Measurements from ENCODE around the gene PPP6R2.
A peak's percentile ranks its signal among the peaks of the same experiment; 100 is the strongest.

Gene PPP6R2

DNA sequence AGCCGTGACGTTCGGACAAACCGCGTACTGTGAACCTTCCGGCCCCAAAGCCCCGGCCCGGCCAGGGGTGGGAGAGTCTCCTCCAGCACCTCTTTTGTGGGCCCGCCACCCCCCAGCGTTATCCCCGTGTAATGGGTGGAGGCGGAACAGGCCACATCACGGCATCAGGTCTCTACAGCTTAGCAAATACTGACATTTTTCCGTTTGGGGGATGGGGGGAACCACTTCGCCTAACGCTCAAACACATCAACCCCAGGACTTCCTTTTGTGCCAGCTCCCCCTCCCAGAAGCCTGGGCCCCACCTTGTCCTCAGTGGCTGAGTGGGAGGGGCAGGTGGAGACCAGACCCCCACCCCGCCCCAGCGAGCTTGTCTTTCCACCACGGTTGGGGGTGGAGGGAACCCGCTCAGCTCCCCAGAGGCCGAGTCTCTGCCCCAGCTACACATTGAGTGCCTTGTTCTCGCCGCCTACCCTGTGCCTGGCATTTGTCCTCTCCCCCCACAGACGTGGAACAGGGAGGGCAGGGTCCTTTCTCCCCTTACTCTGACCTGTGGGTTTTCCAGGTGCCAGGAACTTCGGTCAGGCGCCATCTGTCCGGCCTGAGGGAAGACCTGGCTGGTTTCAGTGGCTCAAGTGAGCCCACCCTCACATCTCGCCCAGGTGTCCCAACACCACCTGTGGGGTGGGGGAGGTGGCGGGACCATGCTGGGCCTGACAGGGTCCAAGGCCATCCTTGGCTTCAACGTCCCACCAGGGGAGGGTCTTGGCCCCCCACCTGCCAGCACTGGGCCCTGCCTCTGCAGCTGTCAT, 102.1 kb downstream of the PPP6R2 start:
- peak in 1 of 2 donors; percentile 13 for DNase-seq (ENCODE audit: low read depth in 2 of 2)

DNA sequence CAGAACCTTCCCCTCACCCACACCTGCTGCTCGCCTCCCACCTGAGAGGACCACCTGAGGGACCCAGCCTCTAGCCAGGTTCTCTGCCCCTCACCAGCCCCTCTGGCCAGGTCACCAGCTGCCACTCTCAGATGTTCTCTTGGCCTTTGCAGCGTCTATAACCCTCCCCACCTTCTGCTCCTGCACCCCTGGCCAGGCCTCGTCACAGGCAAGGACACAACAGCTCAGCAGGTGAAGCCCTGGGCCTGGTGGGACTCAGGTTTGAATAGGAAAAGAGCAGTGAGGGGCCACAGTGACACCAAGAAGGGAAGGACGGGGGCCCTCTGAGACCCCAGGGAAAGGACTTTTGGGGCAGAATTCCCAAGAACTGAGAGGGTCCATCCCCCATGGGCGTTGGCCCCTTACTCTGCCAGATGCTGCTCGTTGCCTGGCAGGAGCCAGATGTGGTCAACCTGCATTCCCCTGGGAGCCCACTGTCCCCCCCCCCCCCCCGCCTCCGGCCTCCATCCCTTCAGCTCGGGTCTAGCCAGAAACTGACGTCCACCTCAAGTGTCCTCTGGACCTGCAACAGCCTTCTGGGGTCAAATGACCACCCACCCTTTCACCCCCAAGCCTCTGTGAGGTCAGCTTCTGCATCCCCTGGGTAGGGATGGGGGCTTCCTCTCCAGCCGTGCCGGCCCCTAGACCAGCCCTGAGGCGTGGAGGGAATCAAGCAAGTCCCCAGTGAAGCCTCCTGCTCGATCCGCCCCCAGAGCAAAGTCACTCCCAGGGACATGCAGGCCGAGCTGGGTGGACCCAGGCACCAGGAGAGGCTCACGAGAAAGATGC, 103.0 kb downstream of the PPP6R2 start:
- DNase-seq (ENCODE audit: low read depth in 2 of 2), result no peak

DNA sequence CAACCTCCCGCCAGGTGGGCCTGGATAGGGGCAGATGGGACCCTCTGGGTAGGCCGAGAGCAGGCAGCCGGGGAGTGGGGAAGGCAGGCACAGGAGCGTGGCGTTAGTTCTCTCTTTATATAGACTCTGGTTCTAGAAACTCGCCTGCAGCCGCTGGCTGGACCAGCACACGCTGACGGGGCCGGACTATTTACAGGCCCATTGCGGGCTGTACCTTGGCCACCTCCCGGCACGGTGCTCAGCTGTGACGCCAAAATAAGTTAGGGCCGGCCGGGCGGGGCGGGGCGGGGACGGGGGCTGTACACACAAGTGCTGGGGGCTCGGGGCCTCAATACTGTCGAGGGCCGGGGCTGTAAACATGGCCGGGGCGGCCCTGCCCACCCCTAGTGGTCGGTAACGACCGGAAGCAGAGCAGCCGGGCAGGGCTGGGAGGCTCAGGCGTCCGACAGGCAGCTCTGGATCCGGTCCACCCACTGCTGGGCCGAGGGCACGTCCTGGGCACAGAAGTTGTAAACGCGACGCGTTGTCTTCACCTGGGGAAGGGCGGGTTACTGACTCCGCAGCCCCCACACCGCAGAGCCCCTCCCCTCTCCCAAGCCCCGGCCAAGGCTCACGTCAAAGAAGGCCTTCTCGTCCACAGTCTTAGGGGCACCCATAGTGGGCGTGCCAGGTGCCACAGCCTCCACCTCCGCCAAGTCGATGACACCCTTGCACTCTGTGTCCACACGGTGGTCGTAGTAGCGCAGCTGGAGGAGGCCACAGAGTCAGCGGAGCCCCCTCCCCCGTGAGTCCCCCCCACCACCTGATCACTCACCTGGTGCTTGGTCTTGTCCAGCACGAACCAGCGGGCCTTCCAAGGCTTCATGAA, 103.8 kb downstream of the PPP6R2 start:
- DNase-seq (ENCODE audit: low read depth in 2 of 2), result no peak

DNA sequence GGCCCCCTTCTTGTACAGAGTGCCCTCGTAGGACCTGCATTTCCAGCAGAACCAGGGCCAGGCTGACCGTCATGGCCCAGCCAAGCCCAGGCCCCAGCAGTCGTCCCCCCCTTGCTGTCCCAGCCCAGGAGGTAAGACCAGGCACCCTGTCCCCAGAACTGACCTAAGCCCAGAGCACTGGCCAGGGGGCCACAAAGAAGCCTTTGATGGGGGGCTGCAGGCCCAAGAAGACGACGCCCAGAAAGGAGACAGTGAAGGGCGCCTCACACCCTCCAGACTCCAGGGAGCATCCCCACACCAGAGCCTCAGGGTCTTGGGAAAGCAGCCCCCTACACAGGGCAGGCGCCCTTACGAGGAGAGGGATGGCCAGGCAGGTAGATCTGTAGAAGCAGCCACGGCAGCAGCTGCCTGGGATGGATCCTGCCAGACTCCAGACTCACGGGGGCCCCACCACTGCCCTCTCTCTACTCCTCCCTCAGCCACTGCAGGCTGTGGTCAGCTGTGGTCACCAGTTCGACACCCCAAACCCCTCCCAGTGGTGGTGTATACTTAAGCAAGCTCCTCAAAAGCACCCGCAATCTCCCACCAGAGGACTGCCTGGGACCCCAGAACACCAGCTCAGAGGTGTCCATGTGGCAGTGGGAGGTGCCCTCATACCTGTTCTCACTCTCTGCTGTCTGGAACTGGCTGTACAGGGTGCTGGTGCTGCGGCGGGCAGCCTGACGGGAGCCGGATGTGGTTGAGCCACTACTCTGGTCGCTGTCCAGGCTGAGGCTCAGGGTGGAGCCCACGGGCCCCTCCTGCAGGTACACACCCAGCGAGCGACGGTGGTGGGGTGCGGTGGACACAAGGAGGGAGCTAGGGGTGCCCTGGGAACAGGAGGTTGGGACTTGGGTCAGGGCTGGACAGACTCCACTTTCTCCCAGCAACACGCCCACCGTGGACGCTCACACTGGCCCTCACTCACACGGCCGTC, 104.7 kb downstream of the PPP6R2 start:
- DNase-seq (ENCODE audit: low read depth in 2 of 2), result no peak

DNA sequence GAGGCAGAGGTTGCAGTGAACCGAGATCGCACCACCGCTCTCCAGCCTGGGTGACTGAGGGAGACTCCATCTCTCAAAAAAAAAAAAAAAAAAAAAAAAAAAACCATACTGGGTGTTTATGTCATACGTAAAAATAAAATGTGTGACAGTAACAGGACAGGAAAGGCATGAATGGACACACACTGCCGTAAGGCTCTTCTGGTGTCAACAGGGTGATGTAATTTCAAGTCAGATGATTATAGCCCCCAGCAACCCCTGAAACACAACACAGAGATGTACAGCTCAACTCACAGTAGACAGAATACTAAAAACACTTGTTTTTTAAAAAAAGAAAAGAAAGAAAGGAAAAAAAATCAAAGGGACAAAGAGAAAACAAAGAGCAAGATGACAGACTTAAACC, 109.5 kb downstream of the PPP6R2 start:
- DNase-seq (ENCODE audit: low read depth in 2 of 2), result no peak

DNA sequence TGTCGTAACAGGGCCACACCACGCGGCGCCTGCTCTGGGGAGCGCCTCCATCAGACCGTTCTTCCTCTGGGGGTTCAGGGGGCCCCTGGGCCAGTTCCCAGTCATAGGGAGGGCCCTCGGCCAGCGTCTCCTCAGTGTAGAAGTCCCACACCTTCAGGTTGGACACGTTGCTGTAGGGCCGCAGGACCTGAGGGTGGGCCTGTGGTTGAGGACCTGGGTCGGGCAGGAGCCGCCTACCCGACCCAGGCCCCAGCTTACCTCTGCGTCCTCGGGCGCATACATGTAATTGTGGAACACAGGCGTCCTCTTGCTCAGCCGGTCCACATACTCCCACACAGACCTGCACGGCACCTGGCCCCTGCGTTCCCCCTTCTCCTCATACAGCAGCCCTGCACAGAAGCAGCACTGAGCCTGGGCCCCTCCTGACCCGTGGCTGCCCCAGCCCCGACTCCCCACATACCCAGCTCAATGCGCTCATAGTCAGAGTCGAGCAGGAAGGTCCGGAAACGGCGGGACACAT, 111.5 kb downstream of the PPP6R2 start:
- DNase-seq (ENCODE audit: low read depth in 2 of 2), result no peak

DNA sequence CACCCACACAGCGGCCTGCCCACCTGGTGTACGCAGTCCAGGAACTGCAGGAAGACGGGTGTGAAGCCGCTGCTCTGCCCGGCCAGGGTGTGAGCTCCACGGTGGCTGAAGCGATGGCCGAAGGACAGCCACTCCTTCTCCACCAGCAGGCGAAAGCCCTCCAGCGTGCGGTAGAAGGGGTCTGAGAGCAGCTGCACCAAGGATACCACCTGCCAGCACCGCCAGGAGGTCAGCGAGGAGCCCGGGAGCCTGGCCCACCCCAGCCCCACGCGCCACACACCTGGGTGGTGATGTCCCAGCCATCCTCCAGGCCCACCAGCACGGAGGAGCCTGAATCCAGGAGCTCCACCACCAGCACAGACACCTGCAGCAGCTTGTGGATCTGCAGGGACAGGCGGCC, 112.1 kb downstream of the PPP6R2 start:
- no peak for DNase-seq (ENCODE audit: low read depth in 2 of 2)

DNA sequence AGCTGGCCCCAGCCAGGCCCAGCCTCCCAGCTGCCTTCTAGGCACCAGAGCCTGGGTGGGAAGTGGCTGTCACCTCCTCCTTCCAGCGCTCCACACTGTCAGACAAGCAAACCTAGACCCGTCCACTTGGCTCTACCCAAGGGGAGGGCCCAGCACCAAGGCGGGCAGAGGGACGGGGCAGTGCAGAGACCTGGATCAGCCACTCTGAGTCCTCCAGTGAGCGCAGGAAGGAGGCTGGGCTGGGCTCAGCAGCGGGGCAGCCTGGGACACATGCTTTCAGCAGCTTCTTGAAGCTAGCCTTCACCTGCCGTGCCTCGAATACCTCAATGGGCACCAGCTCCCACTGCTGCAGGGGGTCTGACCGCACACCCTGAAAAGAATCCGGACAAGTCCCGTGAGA, 112.9 kb downstream of the PPP6R2 start:
- DNase-seq (ENCODE audit: low read depth in 2 of 2), result no peak

DNA sequence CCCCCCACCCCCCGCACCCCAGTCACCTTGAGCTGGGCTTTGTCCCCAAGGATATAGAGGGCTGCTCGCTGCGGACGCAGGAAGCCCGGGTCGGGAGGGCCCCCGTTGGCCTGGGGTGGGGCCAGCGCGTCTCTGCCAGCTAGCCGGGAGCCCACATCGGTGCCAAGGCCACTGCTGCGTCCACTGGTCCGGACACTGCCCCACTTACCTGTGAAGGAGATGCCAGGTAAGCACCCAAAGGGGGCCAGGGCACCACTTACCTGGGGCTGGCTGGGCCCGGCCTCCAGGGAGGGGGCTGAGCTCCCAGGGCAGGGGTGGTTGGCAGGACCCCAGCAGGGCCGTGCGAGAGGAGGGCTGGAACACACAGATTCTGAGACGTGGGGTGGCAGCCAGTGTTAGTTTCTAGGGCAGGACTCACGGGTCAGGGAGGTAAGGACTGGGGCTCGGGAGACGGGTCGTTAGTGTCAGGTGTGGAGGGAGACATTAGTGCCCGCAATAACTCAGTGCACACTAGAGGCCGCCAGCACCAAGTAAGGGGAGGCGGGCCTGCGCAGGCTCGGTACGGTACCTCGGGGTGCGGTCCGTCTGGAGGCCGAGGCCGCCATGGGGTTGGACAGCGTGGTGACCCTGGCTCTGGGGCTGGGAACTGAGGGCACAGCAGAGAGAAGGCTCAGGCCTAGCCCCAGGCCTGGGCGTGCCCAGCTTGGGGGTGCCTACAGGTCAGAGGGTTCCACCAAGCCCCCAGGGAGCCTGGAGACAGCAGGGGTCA, 113.5 kb downstream of the PPP6R2 start:
- DNase-seq (ENCODE audit: low read depth in 2 of 2), result no peak

DNA sequence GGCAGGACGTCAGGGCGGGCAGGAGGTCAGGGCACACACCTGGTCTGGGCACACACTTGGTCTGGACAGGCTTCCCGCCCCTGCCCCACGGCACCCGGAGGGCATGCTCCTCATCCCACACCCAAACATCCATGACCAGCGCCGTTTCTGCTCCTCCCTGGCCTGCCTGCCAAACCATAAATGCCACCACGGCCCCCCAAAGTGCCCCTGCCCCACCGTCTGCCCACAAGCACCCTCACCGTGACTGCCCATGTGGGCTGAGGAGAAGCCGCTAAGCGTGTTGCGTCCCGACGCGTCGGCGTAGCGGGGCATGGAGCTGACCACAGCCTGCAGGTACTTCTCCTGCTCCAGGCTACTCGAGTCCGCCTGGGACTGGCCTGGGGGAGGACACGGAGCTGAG, 115.9 kb downstream of the PPP6R2 start:
- DNase-seq (ENCODE audit: low read depth in 2 of 2), result no peak

DNA sequence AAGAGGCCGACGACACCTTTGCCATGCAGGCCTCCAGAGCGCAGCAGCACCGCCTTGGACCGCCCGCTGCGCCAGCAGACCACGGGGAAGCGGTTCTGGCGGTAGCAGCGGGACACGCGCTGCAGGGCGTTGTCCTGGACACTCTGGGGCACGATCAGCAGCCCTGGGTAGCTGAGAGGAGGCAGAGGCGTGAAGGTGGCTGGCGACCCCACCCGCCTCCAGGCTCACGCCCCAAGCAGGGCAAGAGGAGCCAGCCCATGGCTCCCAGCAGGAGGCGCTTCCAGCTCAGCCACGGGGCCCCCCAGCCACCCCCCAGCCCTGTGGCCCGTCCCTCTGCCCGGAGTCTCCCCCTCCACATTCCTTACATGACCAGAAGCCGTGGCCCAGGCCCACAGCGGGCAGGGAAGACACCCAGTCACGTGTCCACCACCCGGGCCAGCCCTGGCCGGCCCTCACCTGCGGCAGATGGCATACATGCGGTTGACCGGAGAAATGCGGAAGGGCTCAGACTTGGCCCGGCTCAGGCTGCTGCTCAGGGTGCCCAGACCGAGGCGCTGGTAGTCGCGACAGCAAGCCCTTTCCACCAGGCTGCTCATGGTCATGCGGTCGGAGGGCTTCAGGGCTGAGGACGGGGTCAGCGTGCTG, 116.5 kb downstream of the PPP6R2 start:
- DNase-seq (ENCODE audit: low read depth in 2 of 2), result no peak

DNA sequence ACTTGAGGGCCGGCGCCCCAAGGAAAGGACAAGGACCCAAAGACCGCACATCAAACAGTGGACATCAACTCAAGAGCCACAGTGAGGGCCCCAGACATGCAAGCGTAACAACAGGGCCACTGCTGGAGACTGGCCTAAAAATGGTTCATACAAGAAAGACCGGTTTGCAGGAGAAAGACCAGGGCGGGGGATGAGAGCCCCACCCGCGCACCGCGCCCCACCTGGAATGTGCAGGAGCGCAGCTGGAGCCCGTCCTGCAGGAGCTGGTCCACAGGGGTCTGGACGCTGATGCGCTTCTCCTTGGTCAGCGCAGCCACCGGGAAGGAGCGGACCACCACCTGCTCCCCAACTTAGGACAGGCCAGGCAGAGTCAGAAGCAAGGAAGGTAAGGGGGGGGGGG, 117.8 kb downstream of the PPP6R2 start:
- no peak for DNase-seq (ENCODE audit: low read depth in 2 of 2)

DNA sequence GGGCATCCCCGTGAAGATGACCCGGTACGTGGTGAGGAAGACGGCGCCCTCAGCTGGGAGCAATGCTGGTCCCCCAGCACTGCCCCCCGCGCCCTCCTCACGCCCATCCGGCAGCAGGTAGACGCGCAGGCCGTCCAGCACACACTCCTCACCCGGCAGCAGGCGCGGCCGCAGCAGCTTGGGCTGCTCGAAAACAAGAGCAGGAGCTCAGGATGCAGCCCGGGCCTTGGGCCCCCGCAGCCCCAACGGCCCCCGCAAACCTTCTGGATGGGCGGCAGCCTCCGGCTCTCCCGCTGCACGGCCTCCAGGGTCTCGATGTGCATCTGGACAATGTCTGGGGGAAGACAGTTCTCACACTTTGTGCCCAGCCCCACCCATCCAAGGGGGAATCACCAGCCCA, 118.4 kb downstream of the PPP6R2 start:
- no peak for DNase-seq (ENCODE audit: low read depth in 2 of 2)

DNA sequence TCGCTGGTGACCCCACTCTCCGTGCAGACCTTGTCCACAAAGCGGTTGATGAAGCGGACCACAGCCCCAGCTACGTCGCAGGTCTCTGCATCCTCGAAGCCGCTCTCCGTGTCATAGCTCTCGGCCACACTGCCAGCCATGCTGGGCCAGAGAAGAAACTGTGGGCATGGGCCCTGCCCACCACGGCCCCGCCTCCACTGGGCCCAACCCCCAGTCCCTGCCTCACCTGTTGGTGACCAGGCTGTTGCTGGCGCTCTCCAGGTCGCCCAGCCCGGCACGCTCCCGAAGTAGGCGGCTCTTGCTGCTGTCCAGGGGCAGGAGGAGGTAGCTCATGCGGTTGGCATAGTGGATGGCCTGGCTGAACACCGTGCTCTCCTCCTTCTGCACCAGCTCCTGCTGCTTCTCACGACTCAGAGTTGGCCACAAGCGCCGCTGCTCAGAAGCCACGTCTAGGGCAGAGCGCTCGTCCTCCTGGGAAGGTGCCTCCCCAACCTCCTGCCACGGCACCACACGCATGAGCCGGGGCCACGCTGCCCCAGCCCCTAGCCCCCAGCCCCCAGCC, 118.9 kb downstream of the PPP6R2 start:
- DNase-seq (ENCODE audit: low read depth in 2 of 2), result no peak

DNA sequence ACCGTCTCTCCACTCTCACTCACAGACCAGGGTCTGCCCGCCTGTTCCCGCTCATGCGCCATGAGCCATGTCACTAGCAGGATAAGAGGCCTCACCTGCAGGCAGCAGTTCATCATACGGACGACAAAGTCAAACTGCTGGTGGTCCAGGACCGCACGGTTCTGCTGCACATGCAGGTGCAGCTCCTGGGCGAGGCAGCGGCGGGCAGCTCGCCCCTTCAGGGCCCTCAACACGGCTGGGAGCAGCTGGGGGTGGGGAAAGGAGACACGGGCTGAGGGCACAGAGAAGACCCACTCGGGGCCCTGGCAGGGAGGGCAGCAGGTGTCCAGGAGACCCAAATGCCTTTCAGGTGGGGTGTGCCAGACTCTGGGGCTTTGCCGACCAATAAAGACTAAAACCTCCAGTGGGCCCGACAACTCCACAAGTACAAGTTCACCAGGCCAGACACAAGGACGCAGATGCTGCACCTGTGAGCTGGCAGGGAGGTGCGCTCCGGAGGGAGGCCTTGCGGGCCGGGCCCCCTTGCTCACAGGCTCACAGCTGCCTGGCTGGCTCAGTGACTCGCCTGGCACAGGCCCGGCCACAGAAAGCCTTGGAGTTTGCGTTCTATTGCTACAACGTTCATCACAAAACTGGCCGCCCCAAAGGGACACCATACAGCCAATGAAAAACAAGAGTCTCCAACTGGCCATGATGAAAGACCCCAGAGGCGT, 120.2 kb downstream of the PPP6R2 start:
- DNase-seq (ENCODE audit: low read depth in 2 of 2), result no peak

DNA sequence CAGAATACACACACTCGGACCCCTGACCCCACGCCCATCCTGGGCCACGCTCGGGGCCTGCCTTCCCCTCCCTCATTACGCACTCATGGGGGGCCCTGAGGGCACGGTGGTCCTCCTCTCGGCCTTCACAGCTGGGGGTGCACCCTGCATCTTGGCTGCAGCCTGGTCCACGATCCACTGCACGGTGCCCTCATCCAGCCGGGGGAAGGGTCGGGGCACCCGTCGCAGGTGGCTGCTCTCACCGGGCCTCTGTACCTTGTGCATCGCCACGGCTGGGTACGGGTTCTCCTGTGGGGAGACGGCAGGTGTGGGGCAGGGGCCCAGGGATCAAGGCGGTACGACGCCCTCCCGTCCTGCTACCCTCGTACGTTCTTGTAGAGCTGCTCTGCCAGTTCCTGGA, 121.3 kb downstream of the PPP6R2 start:
- DNase-seq (ENCODE audit: low read depth in 2 of 2), result no peak

DNA sequence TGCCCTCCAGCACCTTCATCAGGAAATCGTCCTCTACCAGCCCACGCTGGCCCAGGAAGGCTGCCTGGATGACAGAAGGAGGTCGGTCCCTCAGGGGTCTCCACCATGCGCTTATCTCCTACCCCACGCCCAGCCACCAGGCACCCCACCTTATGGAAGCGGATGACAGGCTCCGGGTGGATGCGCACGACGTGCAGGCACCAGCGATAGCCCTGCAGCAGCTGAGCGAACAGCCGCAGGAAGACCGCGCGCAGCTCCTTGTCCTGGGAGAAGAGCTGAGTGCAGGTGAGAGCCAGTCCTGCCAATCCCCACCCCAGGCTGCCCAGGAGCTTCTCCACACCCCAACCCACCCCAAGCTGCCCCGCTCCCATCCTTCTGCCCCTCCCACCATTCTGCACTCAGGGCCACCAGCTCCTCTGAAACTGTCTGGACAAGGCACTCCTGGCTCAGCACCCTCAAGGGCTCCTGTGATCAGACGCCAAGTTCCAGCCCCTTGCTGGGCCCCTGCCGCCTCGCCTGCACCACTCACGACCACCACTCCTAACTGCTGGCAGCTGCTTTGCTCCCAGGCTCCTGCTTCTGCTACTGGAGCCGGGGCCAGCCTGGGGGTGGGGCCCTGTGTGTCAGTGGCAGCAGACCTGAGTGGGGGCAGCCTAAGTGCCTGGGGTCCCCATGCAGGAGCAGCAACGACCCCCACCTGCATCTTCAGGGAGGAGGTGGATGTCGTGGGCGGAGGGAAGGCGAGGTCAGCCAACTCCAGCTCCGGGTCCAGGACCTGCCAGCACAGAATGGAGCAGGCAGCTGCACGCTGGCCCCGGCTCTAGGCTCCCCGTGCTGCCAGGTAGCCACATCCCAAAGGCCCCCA, 122.2 kb downstream of the PPP6R2 start:
- no peak for DNase-seq (ENCODE audit: low read depth in 2 of 2)

DNA sequence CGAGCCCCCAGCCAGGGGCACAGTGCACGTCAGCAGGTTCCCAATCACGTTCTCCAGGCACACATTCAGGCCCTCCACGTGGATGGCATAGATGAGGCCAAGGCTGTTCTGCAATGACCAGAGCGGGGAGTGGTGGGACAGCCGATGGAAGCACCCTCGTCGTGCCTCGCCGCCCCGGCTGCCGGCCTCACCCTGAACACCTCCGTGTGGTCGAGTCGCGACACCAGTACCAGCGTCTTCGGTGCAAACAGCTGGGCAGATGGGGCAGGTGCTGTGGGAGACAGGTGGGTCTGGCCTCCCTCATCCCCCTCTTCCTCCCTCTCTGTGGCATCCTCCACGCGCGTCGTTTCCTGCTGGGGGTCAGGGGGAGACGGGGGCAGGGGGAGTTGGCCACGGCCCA, 124.2 kb downstream of the PPP6R2 start:
- DNase-seq (ENCODE audit: low read depth in 2 of 2), result no peak
